OCI-LY7 (cell line): Measurements from ENCODE around the gene FAM110C. TPM values are rescaled to one million over a fixed set of nuclear protein-coding genes. Genes with fewer than 3 reads are reported as not detected.

ENCODE experiments used
- Bru-seq: library from RNA; stranded (reverse); fragments of 400-500 nt; gene quantifications from one replicate; lab custom pipeline; 2021; lab: Mats Ljungman, UMichigan
- BruChase-seq, 2 experiments: library from RNA; stranded (reverse); fragments of 400-500 nt; gene quantifications; one replicate each; lab custom pipeline; 2021; lab: Mats Ljungman, UMichigan
- BruUV-seq: library from RNA; stranded (reverse); fragments of 400-500 nt; replicated peaks from 2 replicates; lab custom pipeline; 2021; lab: Mats Ljungman, UMichigan
- CTCF ChIA-PET: fragments of 300-600 bp; sonication (Branson Sonifier 250); formaldehyde crosslinking; loops from one replicate; lab custom pipeline; 2022; ENCODE audit warnings: antibody characterized with exemption; ENCODE audit not compliant: unreplicated experiment; lab: Charles Lee
- POLR2A ChIA-PET: fragments of 300-600 bp; sonication (Branson Sonifier 250); formaldehyde crosslinking; loops from one replicate; lab custom pipeline; 2022; ENCODE audit warnings: antibody characterized with exemption; lab: Charles Lee
- DNase-seq: peaks from one replicate; pipeline ENCODE4 v3.0.0-alpha.2; 2015; ENCODE audit warnings: low spot score
- H2AFZ ChIP-seq: fragments of 200-600 bp; sonication (generic), shearing (Covaris generic); 2 replicates; pipeline ENCODE4 v1.6.1; 2014; ENCODE audit warnings: mild to moderate bottlenecking, antibody characterized with exemption, low read length, moderate library complexity
- H3K27ac ChIP-seq: fragments of 200-600 bp; sonication (generic); 2 replicates; pipeline ENCODE4 v1.5.1; 2014; ENCODE audit warnings: mixed run types, low read depth, mild to moderate bottlenecking, moderate library complexity, low read length, inconsistent platforms; ENCODE audit not compliant: poor library complexity, severe bottlenecking
- H3K36me3 ChIP-seq: fragments of 200-600 bp; sonication (generic); 2 replicates; pipeline ENCODE4 v1.6.1; 2014; ENCODE audit warnings: mild to moderate bottlenecking, antibody characterized with exemption, low read length, moderate library complexity, mixed read lengths; ENCODE audit not compliant: insufficient read depth
- H3K4me1 ChIP-seq: fragments of 200-600 bp; sonication (generic); 2 replicates; pipeline ENCODE4 v1.5.1; 2014; ENCODE audit warnings: mild to moderate bottlenecking, low read length; ENCODE audit not compliant: insufficient read depth, poor library complexity, severe bottlenecking
- H3K4me2 ChIP-seq: fragments of 200-600 bp; sonication (generic); 2 replicates; pipeline ENCODE4 v1.6.1; 2014; ENCODE audit warnings: mild to moderate bottlenecking, low read length
- H3K4me3 ChIP-seq: fragments of 200-600 bp; sonication (generic); 2 replicates; pipeline ENCODE4 v1.5.1; 2014; ENCODE audit warnings: mild to moderate bottlenecking, low read depth, low read length; ENCODE audit not compliant: poor library complexity, severe bottlenecking
- H3K79me2 ChIP-seq: fragments of 200-600 bp; sonication (generic); 2 replicates; pipeline ENCODE4 v1.6.1; 2016; ENCODE audit warnings: low read depth, mild to moderate bottlenecking, low read length, moderate library complexity, mixed read lengths; ENCODE audit not compliant: insufficient read depth
- H3K9me2 ChIP-seq: fragments of 200-600 bp; sonication (generic); 2 replicates; pipeline ENCODE4 v1.6.1; 2016; ENCODE audit warnings: mild to moderate bottlenecking, low read length, mixed read lengths; ENCODE audit not compliant: insufficient read depth
- H3K9me3 ChIP-seq: fragments of 200-600 bp; sonication (generic); 2 replicates; pipeline ENCODE4 v1.6.1; 2014; ENCODE audit warnings: mild to moderate bottlenecking, mixed run types, low read length, mixed read lengths
- H4K20me1 ChIP-seq: fragments of 200-600 bp; sonication (generic); 2 replicates; pipeline ENCODE4 v1.6.1; 2014; ENCODE audit warnings: mild to moderate bottlenecking, antibody characterized with exemption, low read length, moderate library complexity, mixed read lengths; ENCODE audit not compliant: insufficient read depth
- CTCF ChIP-seq: fragments of 200-600 bp; sonication (generic); conservative IDR thresholded peaks from 2 replicates; pipeline ENCODE4 v1.5.1; 2014; ENCODE audit warnings: mild to moderate bottlenecking, antibody characterized with exemption, low read length, moderate library complexity, mixed read lengths
- EZH2phosphoT487 ChIP-seq: fragments of 200-600 bp; sonication (generic); IDR thresholded peaks from 2 replicates; pipeline ENCODE4 v1.6.1; 2018; ENCODE audit warnings: low read depth, borderline replicate concordance, mild to moderate bottlenecking, mixed run types, antibody characterized with exemption, low read length, moderate library complexity, mixed read lengths
- intact Hi-C: fragments of 100-400 bp; cut with micrococcal nuclease; formaldehyde crosslinking; loops from one replicate; pipeline ENCODE4 v1.10.0; 2022; ENCODE audit not compliant: unreplicated experiment
- long read RNA-seq: library from polyadenylated mRNA; stranded (forward); transcript quantifications from one replicate; pipeline ENCODE4 v2.0.0, GENCODE V29; 2022
- total RNA-seq, 2 experiments: library from RNA; depleted of rRNA in 1 of 2; stranded (reverse); fragments of >200 nt in 1 of 2; shearing (Covaris generic) in 1 of 2; gene quantifications; 2 replicates each; pipeline ENCODE4 v1.2.3, GENCODE V29; 2014 to 2022

Gene FAM110C
- not detected in 2 replicates for total RNA-seq (2014; rRNA removed; shearing (Covaris generic))
- total RNA-seq (2022): not detected in 2 replicates
- Bru-seq, nascent RNA: percentile 19 among the genes with signal in this experiment
- percentile 17 among the genes with signal in this experiment for BruChase-seq, experiment 1, labeled RNA remaining after a 6-hour chase
- BruChase-seq, experiment 2, labeled RNA remaining after a 2-hour chase: percentile 19 among the genes with signal in this experiment
- long read RNA-seq: 0 reads

- no peak within 1 kb of the TSS for H3K27ac ChIP-seq
- no peak for TF ChIP-seq CTCF
- TF ChIP-seq EZH2phosphoT487: no peak
- H4K20me1 ChIP-seq: no peaks in the 10 kb centered on the region
- no peak within 1 kb of the TSS for H3K4me2 ChIP-seq
- H3K4me3 ChIP-seq: no peak within 1 kb of the TSS
- H3K4me1 ChIP-seq: no peaks in the 10 kb centered on the region
- no peaks in the 10 kb centered on the region for H3K36me3 ChIP-seq
- intact Hi-C loops: no loop called here
- ChIA-PET POLR2A (no interaction called here), CTCF (no interaction called here)
- no TSS peak for BruUV-seq
- no peak within 1 kb of the TSS for H2AFZ ChIP-seq
- H3K79me2 ChIP-seq: no peaks in the 10 kb centered on the region
- H3K9me3 ChIP-seq: no peaks in the 10 kb centered on the region
- H3K9me2 ChIP-seq: no peaks in the 10 kb centered on the region
- DNase-seq: no peak
Observed at GRCh38 chr2:46471-47345, at the start of gene FAM110C. FAM110C (minus strand) TSS chr2:46505; CDS start chr2:46385, 120 bp downstream.

GRCh38 chr2:92326-92725, 46.0 kb upstream of the FAM110C start:
- no peak overlapping the region for H3K4me2 ChIP-seq
- H4K20me1 ChIP-seq: no peaks in the 10 kb centered on the region
- no peaks in the 10 kb centered on the region for H3K9me3 ChIP-seq
- ChIA-PET POLR2A (no interaction called here), CTCF (no interaction called here)
- BruUV-seq: no TSS peak
- H3K4me1 ChIP-seq: no peaks in the 10 kb centered on the region
- no peak for DNase-seq
- no peaks in the 10 kb centered on the region for H3K36me3 ChIP-seq
- H3K79me2 ChIP-seq: no peaks in the 10 kb centered on the region
- H3K9me2 ChIP-seq: no peaks in the 10 kb centered on the region
- H3K27ac ChIP-seq: no peak overlapping the region
- no peak overlapping the region for H3K4me3 ChIP-seq
- no peak for TF ChIP-seq CTCF
- no peak for TF ChIP-seq EZH2phosphoT487
- intact Hi-C loops: no loop called here
- no peak overlapping the region for H2AFZ ChIP-seq
